ENCODE measurements around the gene RGS14.

RGS14 gene

GRCh38 chr5:177354711-177355110, 3.0 kb upstream of the RGS14 start:
- peaks cover 10% of the 10 kb centered on the region for H3K36me3 ChIP-seq (ENCODE audit: control insufficient read depth, low read length)
- peaks cover 4% of the 10 kb centered on the region; the same call in 1 of the 2 replicates for H3K9me3 ChIP-seq (ENCODE audit: control insufficient read depth, insufficient read depth, low read length)
- no peaks in the 10 kb centered on the region for H3K27me3 ChIP-seq (ENCODE audit: control insufficient read depth, low read length)
- TF ChIP-seq CTCF (IDR thresholded peaks at IDR 0.05; ENCODE audit: low read depth, low read length, poor library complexity, severe bottlenecking) (no peak), EZH2phosphoT487 (IDR thresholded peaks at IDR 0.05; ENCODE audit: borderline replicate concordance, low read length) (no peak)
- peaks cover 56% of the 10 kb centered on the region for H3K4me1 ChIP-seq (ENCODE audit: control insufficient read depth, low read length)
- H4K20me1 ChIP-seq (ENCODE audit: control insufficient read depth, insufficient read depth, low read depth, low read length) = peaks cover 9% of the 10 kb centered on the region; the same call in 1 of the 2 replicates
- no peak overlapping the region for H3K27ac ChIP-seq (ENCODE audit: low read depth, low read length)
- no peaks in the 10 kb centered on the region for H3K9me2 ChIP-seq (replicated peaks; ENCODE audit: control insufficient read depth, low read length)
- no peak overlapping the region for H3K4me2 ChIP-seq (ENCODE audit: low read length)
- H3K4me3 ChIP-seq (ENCODE audit: low read length) = no peak overlapping the region
- 0 out of 2 replicates have a peak, but pooled peaks cover 2% of the 10 kb centered on the region for H3F3A ChIP-seq (ENCODE audit: control insufficient read depth, insufficient read depth)
- H3K79me2 ChIP-seq (ENCODE audit: control insufficient read depth, low read length) = peaks cover 31% of the 10 kb centered on the region

- H4K20me1 ChIP-seq (ENCODE audit: control insufficient read depth, insufficient read depth, low read depth, low read length) = peaks cover 3% of the 10 kb centered on the region; the same call in 1 of the 2 replicates
- H3K4me1 ChIP-seq (ENCODE audit: control insufficient read depth, low read length) = peaks cover 55% of the 10 kb centered on the region
- H3K4me2 ChIP-seq (ENCODE audit: low read length) = no peak overlapping the region
- no peak for TF ChIP-seq CTCF (IDR thresholded peaks at IDR 0.05; ENCODE audit: low read depth, low read length, poor library complexity, severe bottlenecking)
- no peak for TF ChIP-seq EZH2phosphoT487 (IDR thresholded peaks at IDR 0.05; ENCODE audit: borderline replicate concordance, low read length)
- H3K27me3 ChIP-seq (ENCODE audit: control insufficient read depth, low read length) = no peaks in the 10 kb centered on the region
- H3K79me2 ChIP-seq (ENCODE audit: control insufficient read depth, low read length) = peaks cover 25% of the 10 kb centered on the region
- no peak overlapping the region for H3K4me3 ChIP-seq (ENCODE audit: low read length)
- 0 out of 2 replicates have a peak, but pooled peaks cover 2% of the 10 kb centered on the region for H3F3A ChIP-seq (ENCODE audit: control insufficient read depth, insufficient read depth)
- peaks cover 4% of the 10 kb centered on the region for H3K36me3 ChIP-seq (ENCODE audit: control insufficient read depth, low read length)
- H3K27ac ChIP-seq (ENCODE audit: low read depth, low read length) = no peak overlapping the region
- H3K9me3 ChIP-seq (ENCODE audit: control insufficient read depth, insufficient read depth, low read length) = peaks cover 4% of the 10 kb centered on the region; the same call in 1 of the 2 replicates
- no peaks in the 10 kb centered on the region for H3K9me2 ChIP-seq (replicated peaks; ENCODE audit: control insufficient read depth, low read length)
Measured at GRCh38 chr5:177355162-177355867, 2.4 kb upstream of the RGS14 start.

GRCh38 chr5:177355868-177356168, 1.9 kb upstream of the RGS14 start:
- Histone ChIP-seq H4K20me1 (ENCODE audit: control insufficient read depth, insufficient read depth, low read depth, low read length) (no peaks in the 10 kb centered on the region), H3F3A (ENCODE audit: control insufficient read depth, insufficient read depth) (0 out of 2 replicates have a peak, but pooled peaks cover 2% of the 10 kb centered on the region), H3K79me2 (ENCODE audit: control insufficient read depth, low read length) (peaks cover 20% of the 10 kb centered on the region), H3K36me3 (ENCODE audit: control insufficient read depth, low read length) (0 out of 2 replicates have a peak, but pooled peaks cover 4% of the 10 kb centered on the region), H3K4me1 (ENCODE audit: control insufficient read depth, low read length) (peaks cover 51% of the 10 kb centered on the region), H3K27me3 (ENCODE audit: control insufficient read depth, low read length) (no peaks in the 10 kb centered on the region), H3K4me3 (ENCODE audit: low read length) (no peak overlapping the region), H3K27ac (ENCODE audit: low read depth, low read length) (no peak overlapping the region), H3K9me3 (ENCODE audit: control insufficient read depth, insufficient read depth, low read length) (peaks cover 4% of the 10 kb centered on the region; the same call in 1 of the 2 replicates), H3K4me2 (ENCODE audit: low read length) (no peak overlapping the region), H3K9me2 (replicated peaks; ENCODE audit: control insufficient read depth, low read length) (no peaks in the 10 kb centered on the region)
- no peak for TF ChIP-seq CTCF (IDR thresholded peaks at IDR 0.05; ENCODE audit: low read depth, low read length, poor library complexity, severe bottlenecking)
- TF ChIP-seq EZH2phosphoT487 (IDR thresholded peaks at IDR 0.05; ENCODE audit: borderline replicate concordance, low read length) = no peak

Data from DOHH2 (cell line).